ENCODE measurements around the gene MRGPRX4.
A peak's percentile ranks its signal among the peaks of the same experiment; 100 is the strongest.
"Not testable (repeated sequence)": the region's sequence is repeated elsewhere in the genome, so short reads cannot be mapped to it uniquely, and the experiment has no call there.

The MRGPRX4 gene

GRCh38 chr11:18172666-18173065 is at the start of gene MRGPRX4:
TSS of gene MRGPRX4 (plus strand) at chr11:18172837. CDS start at chr11:18173257, 420 bp downstream.
- H3K27ac ChIP-seq: no peak within 1 kb of the TSS
- TF ChIP-seq, protein P1, sequence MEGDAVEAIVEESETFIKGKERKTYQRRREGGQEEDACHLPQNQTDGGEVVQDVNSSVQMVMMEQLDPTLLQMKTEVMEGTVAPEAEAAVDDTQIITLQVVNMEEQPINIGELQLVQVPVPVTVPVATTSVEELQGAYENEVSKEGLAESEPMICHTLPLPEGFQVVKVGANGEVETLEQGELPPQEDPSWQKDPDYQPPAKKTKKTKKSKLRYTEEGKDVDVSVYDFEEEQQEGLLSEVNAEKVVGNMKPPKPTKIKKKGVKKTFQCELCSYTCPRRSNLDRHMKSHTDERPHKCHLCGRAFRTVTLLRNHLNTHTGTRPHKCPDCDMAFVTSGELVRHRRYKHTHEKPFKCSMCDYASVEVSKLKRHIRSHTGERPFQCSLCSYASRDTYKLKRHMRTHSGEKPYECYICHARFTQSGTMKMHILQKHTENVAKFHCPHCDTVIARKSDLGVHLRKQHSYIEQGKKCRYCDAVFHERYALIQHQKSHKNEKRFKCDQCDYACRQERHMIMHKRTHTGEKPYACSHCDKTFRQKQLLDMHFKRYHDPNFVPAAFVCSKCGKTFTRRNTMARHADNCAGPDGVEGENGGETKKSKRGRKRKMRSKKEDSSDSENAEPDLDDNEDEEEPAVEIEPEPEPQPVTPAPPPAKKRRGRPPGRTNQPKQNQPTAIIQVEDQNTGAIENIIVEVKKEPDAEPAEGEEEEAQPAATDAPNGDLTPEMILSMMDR (conservative IDR thresholded peaks at IDR 0.05): no peak

- not testable (repeated sequence) for H3K27ac ChIP-seq
Measured at GRCh38 chr11:18131115-18131514, 41.5 kb upstream of the MRGPRX4 start.

- peak within 1 kb of the TSS; percentile 15 for H3K27ac ChIP-seq
- TF ChIP-seq, protein P1 (conservative IDR thresholded peaks at IDR 0.05): no peak
Measured at GRCh38 chr11:18132341-18132740, 40.3 kb upstream of the MRGPRX4 start, which contains the start of gene MRGPRX3. TSS of gene MRGPRX3 (plus strand) at chr11:18132571. CDS start at chr11:18137203, 4,632 bp downstream.

GRCh38 chr11:18135308-18135707 is 37.3 kb upstream of the MRGPRX4 start:
- H3K27ac ChIP-seq: no peak overlapping the region
- TF ChIP-seq, protein P1 (conservative IDR thresholded peaks at IDR 0.05): no peak

DNA sequence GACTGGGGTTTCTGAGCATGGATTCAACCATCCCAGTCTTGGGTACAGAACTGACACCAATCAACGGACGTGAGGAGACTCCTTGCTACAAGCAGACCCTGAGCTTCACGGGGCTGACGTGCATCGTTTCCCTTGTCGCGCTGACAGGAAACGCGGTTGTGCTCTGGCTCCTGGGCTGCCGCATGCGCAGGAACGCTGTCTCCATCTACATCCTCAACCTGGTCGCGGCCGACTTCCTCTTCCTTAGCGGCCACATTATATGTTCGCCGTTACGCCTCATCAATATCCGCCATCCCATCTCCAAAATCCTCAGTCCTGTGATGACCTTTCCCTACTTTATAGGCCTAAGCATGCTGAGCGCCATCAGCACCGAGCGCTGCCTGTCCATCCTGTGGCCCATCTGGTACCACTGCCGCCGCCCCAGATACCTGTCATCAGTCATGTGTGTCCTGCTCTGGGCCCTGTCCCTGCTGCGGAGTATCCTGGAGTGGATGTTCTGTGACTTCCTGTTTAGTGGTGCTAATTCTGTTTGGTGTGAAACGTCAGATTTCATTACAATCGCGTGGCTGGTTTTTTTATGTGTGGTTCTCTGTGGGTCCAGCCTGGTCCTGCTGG is 35.3 kb upstream of the MRGPRX4 start:
- H3K27ac ChIP-seq: no peak overlapping the region
- TF ChIP-seq, protein P1 (conservative IDR thresholded peaks at IDR 0.05): no peak

DNA sequence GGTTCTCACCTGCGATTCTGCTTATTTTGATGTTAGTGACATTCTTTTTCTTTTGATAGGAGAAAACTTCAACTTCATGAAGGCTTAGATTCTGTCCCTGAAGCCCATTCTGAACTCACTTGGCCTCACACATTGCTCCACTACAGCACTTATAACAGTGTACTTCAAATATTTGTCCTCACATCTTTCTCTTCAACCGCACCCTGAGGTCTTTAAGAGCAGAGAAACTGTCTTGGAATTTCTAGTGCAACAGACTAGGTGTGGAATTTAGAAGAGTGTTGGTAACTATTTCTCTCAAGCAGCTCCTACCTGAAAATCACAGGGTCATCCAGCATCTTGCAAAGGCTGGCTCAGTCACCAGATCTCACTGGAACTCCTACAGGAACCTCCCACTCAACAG is 32.5 kb upstream of the MRGPRX4 start:
- TF ChIP-seq, protein P1 (conservative IDR thresholded peaks at IDR 0.05): no peak
- no peak overlapping the region for H3K27ac ChIP-seq

GRCh38 chr11:18144243-18144642 is 28.4 kb upstream of the MRGPRX4 start:
- H3K27ac ChIP-seq: no peak overlapping the region
- TF ChIP-seq, protein P1 (conservative IDR thresholded peaks at IDR 0.05): no peak

- TF ChIP-seq, protein P1 (conservative IDR thresholded peaks at IDR 0.05): peak; percentile 79
- no peak overlapping the region for H3K27ac ChIP-seq
Measured at GRCh38 chr11:18145025-18145424, 27.6 kb upstream of the MRGPRX4 start.

Measured in VCaP (cell line).